BLaER1 (cell line): Measurements from ENCODE around the gene MRPL14.

Experiments
- H3K27ac ChIP-seq: shearing (Covaris generic); formaldehyde crosslinking; 2 replicates; pipeline ENCODE4 v1.8.1; 2022
- H3K27me3 ChIP-seq: shearing (Covaris generic); formaldehyde crosslinking; 2 replicates; pipeline ENCODE4 v1.8.1; 2022
- H3K36me3 ChIP-seq: shearing (Covaris generic); formaldehyde crosslinking; 2 replicates; pipeline ENCODE4 v1.8.1; 2022
- H3K4me1 ChIP-seq: shearing (Covaris generic); formaldehyde crosslinking; 2 replicates; pipeline ENCODE4 v1.8.1; 2022
- H3K4me2 ChIP-seq: shearing (Covaris generic); formaldehyde crosslinking; 2 replicates; pipeline ENCODE4 v1.8.1; 2022
- H3K4me3 ChIP-seq: shearing (Covaris generic); formaldehyde crosslinking; 2 replicates; pipeline ENCODE4 v1.8.1; 2022
- H3K9ac ChIP-seq: shearing (Covaris generic); formaldehyde crosslinking; 2 replicates; pipeline ENCODE4 v1.8.1; 2022
- H3K9me3 ChIP-seq: shearing (Covaris generic); formaldehyde crosslinking; 2 replicates; pipeline ENCODE4 v1.8.1; 2022
- H4K20me1 ChIP-seq: shearing (Covaris generic); formaldehyde crosslinking; 2 replicates; pipeline ENCODE4 v1.8.1; 2022
- Cebpa-rat ChIP-seq: shearing (Covaris generic); IDR thresholded peaks from 2 replicates; pipeline ENCODE4 v1.8.1; 2022

The MRPL14 gene

DNA sequence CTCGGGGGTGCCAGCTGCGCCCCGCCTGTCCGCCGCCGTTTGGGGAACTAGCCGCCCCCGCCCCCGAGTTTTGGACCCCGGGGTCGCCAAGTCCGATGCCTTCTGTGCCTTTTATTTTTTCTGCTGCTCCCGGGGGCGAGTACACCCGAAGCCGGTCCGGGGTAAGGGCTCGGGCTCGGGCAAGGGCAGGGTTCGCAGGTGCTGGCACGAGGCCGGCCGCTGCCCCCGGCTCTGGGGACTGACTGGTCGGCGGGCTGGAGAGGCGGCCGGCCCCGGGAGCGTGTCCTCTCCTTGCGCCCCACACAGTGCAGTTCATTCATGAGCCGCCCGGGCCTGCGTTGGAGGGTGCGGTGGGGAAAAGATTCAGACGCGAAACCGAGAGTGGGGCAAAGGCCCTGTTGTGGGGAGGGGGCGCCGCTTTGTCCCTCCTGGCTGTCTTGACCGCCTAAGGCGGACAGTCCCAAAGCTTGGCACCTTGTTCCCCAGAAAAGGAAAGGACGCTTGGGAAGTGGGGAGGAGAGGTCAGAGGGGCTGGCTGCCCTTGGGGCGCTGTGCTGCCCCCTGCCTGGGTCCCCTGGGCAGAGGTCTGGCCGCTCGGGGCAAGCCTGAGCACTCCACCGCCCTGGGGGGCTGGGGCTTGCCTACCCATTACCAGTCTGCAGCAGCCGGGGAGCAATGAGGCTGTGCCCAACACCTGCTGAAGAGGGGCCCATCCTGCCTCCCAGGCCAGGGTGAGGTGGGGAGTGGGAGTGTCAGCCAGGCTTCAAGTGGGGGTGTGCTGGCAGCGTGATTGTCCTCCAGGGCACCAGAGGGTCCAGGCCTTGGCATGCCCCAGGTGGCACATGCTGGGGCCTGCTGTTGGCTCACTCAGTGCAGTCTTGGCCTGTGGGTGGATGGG, 1.0 kb upstream of the MRPL14 start:
- Histone ChIP-seq H3K4me3 (peak overlapping the region; percentile 91), H4K20me1 (peaks cover 71% of the 10 kb centered on the region), H3K4me1 (peaks cover 80% of the 10 kb centered on the region), H3K9me3 (no peaks in the 10 kb centered on the region), H3K36me3 (0 out of 2 replicates have a peak, but pooled peaks cover 7% of the 10 kb centered on the region), H3K27ac (peak overlapping the region; percentile 73), H3K4me2 (peak overlapping the region; percentile 91), H3K27me3 (no peaks in the 10 kb centered on the region), H3K9ac (peak overlapping the region; percentile 84)
- no peak for TF ChIP-seq Cebpa-rat

DNA sequence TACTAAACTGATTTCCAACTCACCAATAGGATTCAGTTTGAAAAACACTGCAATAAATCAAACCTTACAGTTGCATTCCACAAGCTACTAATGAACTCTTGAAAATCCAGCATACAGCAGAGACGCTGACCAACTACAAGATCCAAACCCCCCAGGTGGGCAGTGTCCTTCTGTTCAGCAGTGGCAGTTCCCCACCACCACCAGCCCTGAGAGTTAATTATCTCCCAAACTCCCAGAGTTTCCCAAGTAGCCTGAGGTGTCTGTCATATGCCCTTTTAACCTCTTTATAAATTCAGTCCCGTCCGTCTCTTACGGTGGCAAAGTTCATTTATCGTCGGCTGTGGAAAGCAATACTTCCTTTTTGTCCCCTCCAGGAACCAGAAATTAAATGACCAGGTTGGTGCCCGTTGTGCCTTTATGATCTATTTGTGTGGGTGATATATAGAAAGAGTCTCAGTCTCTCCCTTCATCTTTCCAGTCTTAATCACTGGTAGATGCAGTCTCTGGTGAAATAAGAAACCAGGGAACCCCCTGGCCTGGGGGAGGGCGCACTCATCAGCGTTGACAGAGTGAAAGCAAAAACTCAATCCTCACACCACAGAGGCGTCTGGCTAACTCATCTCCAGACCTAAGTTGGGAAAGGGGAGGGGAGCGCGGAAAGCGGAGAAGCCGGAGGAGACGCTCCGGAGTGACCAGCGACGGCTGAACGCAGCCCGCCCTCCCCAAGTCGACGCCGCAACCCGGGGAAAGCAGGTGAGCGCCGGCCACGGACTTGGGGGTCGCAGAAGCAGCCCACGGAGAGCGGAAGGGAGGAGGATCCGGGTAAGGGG, 717 bp downstream of the MRPL14 start:
- peak overlapping the region; percentile 96 for H3K4me2 ChIP-seq
- H3K27me3 ChIP-seq, result no peaks in the 10 kb centered on the region
- no peak for TF ChIP-seq Cebpa-rat
- H3K4me1 ChIP-seq, result peaks cover 80% of the 10 kb centered on the region
- H3K27ac ChIP-seq, result peak overlapping the region; percentile 86
- peak overlapping the region; percentile 91 for H3K4me3 ChIP-seq
- H3K36me3 ChIP-seq, result 0 out of 2 replicates have a peak, but pooled peaks cover 7% of the 10 kb centered on the region
- H3K9me3 ChIP-seq, result no peaks in the 10 kb centered on the region
- peak overlapping the region; percentile 93 for H3K9ac ChIP-seq
- peaks cover 71% of the 10 kb centered on the region for H4K20me1 ChIP-seq

DNA sequence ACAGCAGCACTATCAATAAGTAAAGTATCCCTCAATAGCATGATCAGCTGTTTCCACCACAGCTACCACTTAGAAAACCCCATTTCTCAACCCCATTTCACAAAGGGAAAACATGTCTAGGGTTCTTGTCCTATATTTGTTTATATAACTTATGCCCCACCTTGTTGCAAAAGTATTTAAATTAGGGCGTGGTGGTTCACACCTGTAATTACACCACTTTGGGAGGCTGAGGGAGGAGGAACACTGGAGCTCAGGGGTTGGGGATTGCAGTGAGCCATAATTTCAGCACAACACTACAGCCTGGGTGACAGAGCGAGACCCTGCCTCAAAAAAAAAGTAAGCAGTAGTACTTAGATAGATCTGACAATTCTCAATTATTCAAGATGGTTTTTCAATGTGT, 3.7 kb downstream of the MRPL14 start:
- Histone ChIP-seq H3K4me2 (peak overlapping the region; percentile 96), H3K4me1 (peaks cover 84% of the 10 kb centered on the region), H3K4me3 (no peak overlapping the region), H3K9me3 (no peaks in the 10 kb centered on the region), H3K27me3 (no peaks in the 10 kb centered on the region), H4K20me1 (peaks cover 86% of the 10 kb centered on the region), H3K27ac (no peak overlapping the region), H3K9ac (0 out of 2 replicates have a peak overlapping the region, but pooled peaks have one; percentile 0), H3K36me3 (peaks cover 23% of the 10 kb centered on the region)
- TF ChIP-seq Cebpa-rat, result no peak

DNA sequence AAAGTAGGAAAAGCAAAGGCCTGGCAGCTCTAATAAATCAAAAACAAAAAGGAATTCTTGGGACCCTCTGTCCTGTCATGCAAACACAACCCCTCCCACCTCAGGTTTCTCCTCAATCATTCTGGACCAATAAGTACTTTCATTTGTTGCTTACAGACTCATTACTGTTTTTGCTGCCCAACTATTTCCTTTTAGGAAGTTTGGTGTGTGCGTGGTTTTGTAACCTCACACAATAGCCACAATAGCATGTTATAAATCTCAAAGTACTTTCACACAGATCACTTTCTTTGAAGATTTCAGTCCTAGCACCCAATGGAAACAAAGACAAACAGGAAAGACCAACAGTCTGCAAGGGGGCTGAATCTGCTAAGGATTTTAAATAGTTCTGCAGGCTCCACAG, 4.5 kb downstream of the MRPL14 start:
- no peak overlapping the region for H3K27ac ChIP-seq
- peaks cover 85% of the 10 kb centered on the region for H3K4me1 ChIP-seq
- H3K27me3 ChIP-seq, result no peaks in the 10 kb centered on the region
- no peak overlapping the region for H3K4me3 ChIP-seq
- H3K36me3 ChIP-seq, result peaks cover 29% of the 10 kb centered on the region
- peaks cover 90% of the 10 kb centered on the region for H4K20me1 ChIP-seq
- H3K4me2 ChIP-seq, result peak overlapping the region; percentile 96
- no peak for TF ChIP-seq Cebpa-rat
- H3K9me3 ChIP-seq, result no peaks in the 10 kb centered on the region
- H3K9ac ChIP-seq, result 0 out of 2 replicates have a peak overlapping the region, but pooled peaks have one; percentile 0

DNA sequence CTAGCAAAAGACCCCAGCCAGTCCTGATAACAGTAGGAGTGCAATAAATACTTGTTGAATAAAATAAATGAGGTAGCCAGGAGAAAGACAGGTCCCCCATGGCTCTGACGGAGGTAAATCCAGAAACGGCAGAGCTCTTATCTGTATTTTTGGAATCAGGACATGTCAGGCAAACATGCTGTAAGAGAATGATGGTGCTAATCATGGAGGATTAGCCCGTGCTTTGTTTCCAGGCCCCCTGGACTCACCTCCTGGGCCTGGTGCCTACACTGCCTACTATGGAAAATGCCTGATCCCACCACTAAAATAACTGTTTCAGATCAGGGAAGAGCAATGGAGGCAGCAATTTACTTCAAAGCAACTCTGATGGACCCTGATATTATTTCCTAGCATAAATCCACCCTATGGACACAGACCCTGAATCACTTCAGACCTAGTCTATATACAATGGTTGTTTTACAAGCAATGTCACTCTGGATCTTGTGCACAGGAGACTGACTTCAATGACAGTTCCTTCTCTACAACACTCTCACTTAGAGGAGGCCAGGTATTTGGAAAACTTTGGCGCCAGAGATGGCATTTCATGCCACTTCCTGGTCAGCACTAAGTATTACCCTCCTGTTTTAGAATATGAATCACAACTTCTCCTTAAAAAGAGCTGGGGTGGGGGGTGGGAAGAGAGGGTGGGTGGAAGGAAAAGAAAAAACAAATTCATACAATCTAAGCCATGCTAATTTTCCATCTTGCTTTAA, 6.4 kb downstream of the MRPL14 start:
- TF ChIP-seq Cebpa-rat, result no peak
- Histone ChIP-seq H3K27ac (no peak overlapping the region), H3K36me3 (peaks cover 46% of the 10 kb centered on the region), H3K4me1 (peaks cover 97% of the 10 kb centered on the region), H4K20me1 (peaks cover 100% of the 10 kb centered on the region), H3K9ac (no peak overlapping the region), H3K4me2 (peak overlapping the region; percentile 96), H3K27me3 (no peaks in the 10 kb centered on the region), H3K4me3 (no peak overlapping the region), H3K9me3 (no peaks in the 10 kb centered on the region)

DNA sequence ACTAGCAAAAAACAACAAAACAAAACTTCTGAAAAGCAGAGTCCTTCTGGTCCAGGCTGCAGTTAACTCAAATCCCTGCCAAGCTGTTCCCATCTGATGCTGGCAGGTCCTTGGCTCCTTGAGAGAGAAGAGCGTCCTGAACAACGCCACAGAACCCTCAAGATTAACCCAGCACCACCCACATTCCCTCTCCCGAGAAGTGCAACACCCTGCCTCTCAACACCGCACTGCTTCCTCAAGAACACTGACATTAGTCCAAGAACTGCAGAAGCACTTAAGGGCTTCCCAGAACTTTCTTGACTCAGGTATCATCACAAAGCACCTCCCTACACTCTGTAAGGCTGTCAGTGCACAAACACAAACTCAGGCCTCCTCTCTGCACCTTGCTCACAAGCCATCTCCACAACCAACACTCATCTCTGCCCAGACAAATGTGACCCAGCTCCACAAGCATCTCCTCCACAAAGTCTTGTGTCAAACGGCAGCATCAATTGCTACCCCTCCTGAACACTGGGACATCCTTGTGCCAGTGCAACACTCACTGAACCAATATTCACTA, 7.5 kb downstream of the MRPL14 start:
- H3K4me2 ChIP-seq, result no peak overlapping the region
- H3K36me3 ChIP-seq, result peaks cover 57% of the 10 kb centered on the region
- H3K4me1 ChIP-seq, result peaks cover 90% of the 10 kb centered on the region
- peaks cover 100% of the 10 kb centered on the region for H4K20me1 ChIP-seq
- H3K27ac ChIP-seq, result no peak overlapping the region
- TF ChIP-seq Cebpa-rat, result no peak
- H3K9ac ChIP-seq, result no peak overlapping the region
- H3K9me3 ChIP-seq, result no peaks in the 10 kb centered on the region
- no peak overlapping the region for H3K4me3 ChIP-seq
- H3K27me3 ChIP-seq, result no peaks in the 10 kb centered on the region

DNA sequence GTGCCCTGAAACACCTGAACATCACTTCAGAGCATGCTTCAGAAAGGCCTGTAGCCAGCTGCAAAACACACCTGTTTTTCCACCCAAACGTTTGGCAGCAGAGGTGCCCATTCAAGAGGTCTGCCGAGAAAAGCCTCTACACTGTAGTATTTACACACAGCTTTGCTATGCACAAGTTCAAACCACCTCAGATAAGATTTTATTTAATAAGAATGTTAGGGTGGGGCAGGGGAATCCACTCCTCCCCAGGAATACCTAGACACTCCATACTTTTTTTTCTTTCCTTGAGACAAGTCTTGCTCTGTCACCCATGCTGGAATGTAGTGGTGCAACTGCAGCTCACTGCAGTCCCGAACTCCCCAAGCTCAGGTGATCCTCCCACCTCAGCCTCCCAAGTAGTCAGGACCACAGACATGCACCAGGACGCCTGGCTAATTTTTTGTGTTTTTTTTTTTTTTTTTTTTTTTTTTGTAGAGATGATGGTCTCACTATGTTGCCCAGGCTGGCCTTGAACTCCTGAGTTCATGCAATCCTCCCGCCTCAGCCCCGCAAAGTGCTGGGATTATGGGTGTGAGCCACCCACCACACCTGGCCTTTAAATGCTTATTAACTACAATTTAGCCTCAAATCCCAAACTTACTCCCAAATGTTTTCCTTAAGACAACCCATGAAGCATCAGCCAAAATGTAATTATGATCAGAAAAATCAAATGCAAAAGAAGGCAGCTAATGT, 9.7 kb downstream of the MRPL14 start:
- Histone ChIP-seq H3K27me3 (no peaks in the 10 kb centered on the region), H3K4me1 (peaks cover 68% of the 10 kb centered on the region), H3K9ac (no peak overlapping the region), H3K36me3 (peaks cover 72% of the 10 kb centered on the region), H3K9me3 (no peaks in the 10 kb centered on the region), H3K4me3 (no peak overlapping the region), H3K4me2 (peak overlapping the region; percentile 38), H3K27ac (no peak overlapping the region), H4K20me1 (peaks cover 100% of the 10 kb centered on the region)
- TF ChIP-seq Cebpa-rat, result no peak

DNA sequence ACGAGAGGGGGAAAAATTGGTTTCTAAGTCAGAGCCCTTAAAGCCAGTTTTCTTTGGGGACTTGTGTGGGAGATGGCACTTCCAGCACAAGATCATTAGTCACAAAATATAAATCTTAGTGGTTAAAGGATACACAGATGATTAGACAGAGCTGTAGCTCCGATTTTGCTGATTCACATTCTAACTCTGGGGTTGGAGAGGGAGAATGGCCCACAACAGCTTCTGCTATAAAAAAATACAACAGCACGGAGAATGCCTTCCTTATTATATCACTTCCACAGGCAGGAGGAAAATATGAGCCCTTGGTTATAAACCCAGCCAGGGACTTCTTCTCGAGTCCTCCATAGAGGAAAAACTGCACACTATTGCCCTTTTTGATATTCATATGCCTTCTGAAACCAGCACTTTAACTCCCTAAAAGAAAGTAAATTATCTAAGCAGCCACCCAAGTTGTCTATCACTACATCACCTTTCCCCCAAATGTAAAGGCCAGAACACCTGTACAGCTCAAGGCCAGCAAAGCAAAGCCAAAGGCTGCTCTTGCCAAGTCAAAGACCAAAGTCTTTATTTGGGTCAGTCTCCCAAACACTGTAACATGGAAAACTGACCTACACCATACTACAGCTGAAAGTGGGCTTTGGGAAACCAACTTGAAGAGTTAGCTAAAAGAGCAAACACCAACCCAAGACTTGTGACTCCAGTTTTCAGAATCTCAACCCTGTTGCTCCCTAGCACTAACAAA, 10.4 kb downstream of the MRPL14 start:
- peak overlapping the region; percentile 38 for H3K4me2 ChIP-seq
- peaks cover 79% of the 10 kb centered on the region for H3K36me3 ChIP-seq
- peaks cover 98% of the 10 kb centered on the region for H4K20me1 ChIP-seq

More for the DNA sequence above, 10.4 kb downstream of the MRPL14 start:
- H3K27me3 ChIP-seq, result no peaks in the 10 kb centered on the region
- no peak overlapping the region for H3K9ac ChIP-seq
- no peak for TF ChIP-seq Cebpa-rat
- H3K4me1 ChIP-seq, result peaks cover 61% of the 10 kb centered on the region
- no peak overlapping the region for H3K4me3 ChIP-seq
- H3K9me3 ChIP-seq, result no peaks in the 10 kb centered on the region
- no peak overlapping the region for H3K27ac ChIP-seq
